CD4-positive, alpha-beta T cell treated with Interleukin-17A for 1 hour (primary cell): ENCODE measurements around the gene MS4A6E.
A peak's percentile ranks its signal among the peaks of the same experiment; 100 is the strongest.
"Not testable (repeated sequence)": the region's sequence is repeated elsewhere in the genome, so short reads cannot be mapped to it uniquely, and the experiment has no call there.

Source experiments
- DNase-seq: peaks from one replicate; pipeline ENCODE4 v3.0.0-alpha.2; 2020

Gene MS4A6E

DNA sequence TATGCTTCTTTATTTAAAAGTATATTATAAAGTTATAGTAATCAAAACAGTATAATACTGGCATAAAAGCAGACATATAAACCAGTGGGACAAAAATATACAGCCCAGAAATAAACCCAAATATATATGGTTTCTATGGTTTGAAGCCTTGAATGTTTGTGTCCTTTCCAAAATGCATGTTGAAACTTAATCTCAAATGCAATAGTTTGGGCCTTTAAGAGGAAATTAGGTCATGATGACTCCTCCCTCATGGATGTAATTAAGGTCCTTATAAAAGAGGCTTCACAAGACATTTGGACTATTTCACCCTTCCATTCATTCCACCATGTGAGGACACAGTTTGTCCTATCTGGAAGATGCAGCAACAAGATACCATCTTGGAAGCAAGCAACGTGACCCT lies at the start of gene MS4A6E:
Gene MS4A6E (plus strand): TSS at position 301 of the 400 bp plus-strand sequence. CDS start 7,641 bp downstream, outside the sequence.
- DNase-seq = no peak

DNA sequence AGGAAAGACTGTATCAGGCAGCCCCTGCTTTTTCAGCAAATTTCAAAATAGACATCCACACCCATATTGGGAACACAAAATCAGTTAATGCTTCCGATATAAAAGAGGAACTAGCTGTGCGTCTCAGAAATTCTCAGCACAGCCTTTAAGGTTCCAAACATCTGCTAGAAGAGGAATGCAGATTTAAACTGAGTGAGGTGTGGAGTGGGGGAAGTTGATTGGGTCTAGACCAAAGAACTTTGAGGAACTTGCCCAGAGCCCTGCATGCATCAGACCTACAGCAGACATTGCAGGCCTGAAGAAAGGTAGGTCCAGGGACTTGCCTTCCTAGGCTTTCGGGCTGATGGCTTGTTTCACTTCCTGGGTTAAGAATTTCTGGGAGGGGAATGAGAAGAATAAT lies 46.6 kb upstream of the MS4A6E start, which contains the start of gene MS4A4A:
Gene MS4A4A (plus strand): TSS at position 255 of the 400 bp plus-strand sequence. CDS start 10 bp downstream, at position 265.
- DNase-seq = peak; percentile 9

- no peak for DNase-seq
Observed at GRCh38 chr11:60281485-60281884, 45.6 kb upstream of the MS4A6E start.

- no peak for DNase-seq
Observed at GRCh38 chr11:60282286-60282685, 44.8 kb upstream of the MS4A6E start.

- not testable (repeated sequence) for DNase-seq
Observed at GRCh38 chr11:60285411-60286126, 41.5 kb upstream of the MS4A6E start.

DNA sequence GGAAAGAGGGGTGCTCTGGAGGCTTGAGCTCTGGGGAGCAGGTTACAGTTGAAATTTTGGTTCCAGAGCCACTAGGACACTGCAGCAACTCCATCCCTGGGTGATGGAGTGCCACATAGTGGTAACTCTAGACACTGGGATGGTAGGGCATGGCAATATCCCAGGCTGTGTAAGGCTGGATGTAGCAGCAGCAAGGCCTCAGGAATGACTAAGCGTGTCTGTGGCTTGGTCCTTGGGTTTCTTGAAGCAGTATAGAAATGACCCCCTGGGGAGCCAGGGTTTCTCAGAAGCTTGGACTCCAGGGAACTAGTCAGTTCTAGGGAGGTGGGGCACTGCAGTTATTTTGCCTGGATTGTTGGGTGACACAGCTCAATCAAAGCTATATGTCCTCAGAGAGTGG lies 38.5 kb upstream of the MS4A6E start:
- no peak for DNase-seq

DNA sequence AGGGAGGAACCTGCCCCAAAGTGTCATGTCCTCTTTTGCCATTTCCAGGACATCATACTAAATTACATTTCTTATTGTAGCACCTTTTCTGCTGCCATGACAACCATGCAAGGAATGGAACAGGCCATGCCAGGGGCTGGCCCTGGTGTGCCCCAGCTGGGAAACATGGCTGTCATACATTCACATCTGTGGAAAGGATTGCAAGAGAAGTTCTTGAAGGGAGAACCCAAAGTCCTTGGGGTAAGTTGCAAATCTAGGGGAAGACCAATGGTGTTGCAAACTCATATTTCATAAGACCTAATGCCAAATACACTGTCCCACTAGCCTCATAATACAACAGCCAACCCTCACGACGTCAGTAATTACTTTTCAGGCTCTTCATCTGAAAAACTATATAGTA lies 34.9 kb upstream of the MS4A6E start:
- no peak for DNase-seq

DNA sequence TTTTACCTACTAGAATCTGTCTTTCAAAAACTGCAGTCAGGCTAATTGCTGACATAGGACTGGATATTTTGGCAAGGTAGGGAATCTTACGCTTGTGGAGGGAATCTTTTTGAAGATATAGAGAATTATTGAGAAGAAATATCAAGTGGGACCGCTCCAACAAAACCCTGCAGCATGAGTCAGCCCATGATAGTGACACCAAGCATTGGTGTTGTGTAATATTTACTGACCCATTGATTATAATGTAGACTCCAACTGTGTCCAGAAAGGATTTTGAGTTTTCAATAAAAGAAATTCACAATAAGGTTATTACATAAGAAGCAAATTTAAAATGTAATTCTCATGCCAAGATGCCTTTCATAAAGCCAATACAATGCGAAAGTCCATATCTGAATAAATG lies 25.9 kb upstream of the MS4A6E start:
- no peak for DNase-seq

DNA sequence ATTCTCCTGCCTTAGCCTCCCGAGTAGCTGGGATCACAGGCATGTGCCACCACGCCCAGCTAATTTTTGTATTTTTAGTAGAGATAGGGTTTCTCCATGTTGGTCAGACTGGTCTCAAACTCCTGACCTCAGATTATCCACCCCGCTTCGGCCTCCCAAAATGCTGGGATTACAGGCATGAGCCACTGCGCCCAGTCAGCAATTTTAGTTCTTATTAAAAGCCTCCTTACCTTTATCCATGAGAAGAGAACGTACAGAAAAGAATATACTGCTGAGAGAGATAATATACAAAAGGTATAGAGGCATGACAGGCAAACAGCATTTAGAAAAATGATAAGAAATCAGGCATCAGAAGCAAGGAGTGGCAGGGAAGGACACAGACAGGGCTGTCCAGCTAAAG lies 25.2 kb upstream of the MS4A6E start:
- DNase-seq = not testable (repeated sequence)

- no peak for DNase-seq
Observed at GRCh38 chr11:60303661-60304060, 23.4 kb upstream of the MS4A6E start.

GRCh38 chr11:60305906-60306619 lies 21.0 kb upstream of the MS4A6E start:
- DNase-seq = no peak

DNA sequence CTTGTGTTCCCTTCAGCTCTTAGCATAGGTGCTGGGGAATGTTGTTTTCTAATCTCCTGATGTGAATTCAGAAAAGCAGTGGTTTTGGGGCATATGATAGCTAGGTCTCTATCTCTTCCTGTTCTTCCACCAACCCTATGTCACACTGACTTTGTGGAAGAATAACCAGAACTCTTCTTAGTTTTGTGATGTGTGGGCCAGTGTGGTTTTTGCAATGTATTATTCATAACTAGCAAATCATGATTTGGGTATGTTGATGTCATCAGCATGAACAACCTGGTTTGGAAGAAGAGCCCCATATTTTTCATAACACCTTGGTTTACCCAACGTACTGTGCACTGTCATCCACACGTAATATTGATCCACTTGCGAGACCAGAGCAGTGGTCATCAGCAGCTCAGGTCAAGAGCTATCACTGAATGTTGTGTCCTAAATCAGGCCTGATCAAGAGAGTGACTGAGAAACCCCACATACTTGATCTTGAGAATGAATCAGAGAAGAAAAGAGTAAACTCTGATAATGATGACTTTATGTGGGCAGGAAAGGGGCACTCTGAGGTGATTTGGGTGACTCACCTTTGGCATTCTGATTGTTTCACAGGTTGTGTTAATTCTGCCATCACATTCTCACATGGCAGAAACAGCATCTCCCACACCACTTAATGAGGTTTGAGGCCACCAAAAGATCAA lies 19.4 kb upstream of the MS4A6E start:
- no peak for DNase-seq

DNA sequence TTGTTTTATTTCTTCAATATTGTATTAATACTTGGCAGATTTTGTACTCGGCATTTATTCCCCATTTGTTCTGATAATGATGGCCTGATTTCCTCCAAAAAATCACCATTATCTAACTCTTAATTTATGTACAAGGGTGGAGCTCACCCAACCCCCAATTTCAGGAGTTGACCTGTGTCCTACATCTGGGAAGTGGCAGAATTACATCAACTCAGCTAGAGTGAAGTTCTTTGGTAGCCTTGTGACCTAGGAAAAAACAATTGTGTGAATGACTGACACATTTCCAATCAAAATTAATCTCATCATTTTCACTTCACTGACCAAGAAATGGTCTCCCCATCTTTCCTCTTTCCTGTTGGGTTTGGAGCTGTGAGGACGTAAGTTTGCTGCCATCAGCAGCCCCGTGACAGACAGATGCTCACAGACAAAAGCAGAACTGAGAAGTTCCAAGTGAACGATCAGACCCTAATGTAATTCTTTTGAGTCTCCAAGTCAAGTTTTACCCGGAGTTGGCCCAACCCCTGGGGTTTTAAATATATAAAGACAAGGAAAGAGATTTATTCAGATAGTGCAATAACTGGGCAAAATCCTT lies 16.6 kb upstream of the MS4A6E start:
- DNase-seq = no peak

DNA sequence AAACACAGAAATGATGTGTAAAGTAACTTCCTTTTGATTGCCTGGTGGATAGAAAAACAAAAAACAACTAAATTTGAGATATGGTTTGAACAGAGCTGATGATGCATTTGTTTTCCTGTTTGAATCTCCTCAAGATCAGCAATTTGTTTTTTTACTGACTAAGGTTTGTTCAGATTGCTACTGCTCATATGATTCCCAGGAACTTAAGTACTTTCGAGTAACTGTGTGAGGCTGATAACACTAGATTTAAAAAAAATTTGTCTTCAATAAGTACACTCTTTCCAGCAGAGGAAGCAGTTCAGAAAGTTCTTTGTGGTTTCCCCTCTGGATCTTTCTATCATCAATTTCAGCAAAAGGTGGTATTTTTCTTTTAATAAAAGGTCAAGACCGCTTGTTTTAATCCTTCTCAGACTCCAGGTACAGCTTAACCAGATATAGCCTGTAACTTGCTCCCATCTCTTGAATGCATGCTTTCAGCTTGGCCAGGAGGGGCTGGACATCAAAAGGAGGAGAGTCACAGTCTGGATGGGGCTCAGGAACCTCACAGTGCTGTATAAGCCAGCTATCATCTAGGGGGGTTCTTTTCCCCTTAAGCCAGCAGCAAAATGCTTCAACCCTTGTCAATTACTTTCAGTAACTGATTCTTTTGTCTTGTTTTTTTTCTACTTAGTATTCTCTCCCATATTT lies 12.3 kb upstream of the MS4A6E start:
- no peak for DNase-seq

GRCh38 chr11:60315871-60316270 lies 11.2 kb upstream of the MS4A6E start:
- no peak for DNase-seq

- no peak for DNase-seq
Observed at GRCh38 chr11:60316317-60316716, 10.7 kb upstream of the MS4A6E start.

DNA sequence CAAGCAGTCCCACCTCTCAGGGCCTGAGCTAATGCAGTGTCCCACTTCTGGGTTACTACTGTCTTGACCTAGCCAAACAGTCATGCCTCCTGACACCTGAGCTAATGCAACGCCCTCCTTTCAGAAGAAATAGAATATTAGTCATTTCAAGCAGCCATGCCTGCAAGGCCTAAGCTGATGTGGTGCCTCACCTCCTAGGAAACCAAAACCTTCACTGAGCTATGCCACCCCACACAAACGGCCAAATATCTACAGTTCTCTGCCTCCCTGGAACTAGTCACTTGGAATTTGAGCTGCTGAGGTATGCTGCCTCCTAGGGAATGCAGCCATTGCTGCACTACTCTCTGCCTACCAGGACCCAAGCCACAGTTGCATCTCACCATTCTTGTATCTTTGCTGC lies 8.3 kb upstream of the MS4A6E start:
- DNase-seq = no peak

- DNase-seq = no peak
Observed at GRCh38 chr11:60321051-60321450, 6.0 kb upstream of the MS4A6E start.

- no peak for DNase-seq
Observed at GRCh38 chr11:60328460-60328859, 1.4 kb downstream of the MS4A6E start.

DNA sequence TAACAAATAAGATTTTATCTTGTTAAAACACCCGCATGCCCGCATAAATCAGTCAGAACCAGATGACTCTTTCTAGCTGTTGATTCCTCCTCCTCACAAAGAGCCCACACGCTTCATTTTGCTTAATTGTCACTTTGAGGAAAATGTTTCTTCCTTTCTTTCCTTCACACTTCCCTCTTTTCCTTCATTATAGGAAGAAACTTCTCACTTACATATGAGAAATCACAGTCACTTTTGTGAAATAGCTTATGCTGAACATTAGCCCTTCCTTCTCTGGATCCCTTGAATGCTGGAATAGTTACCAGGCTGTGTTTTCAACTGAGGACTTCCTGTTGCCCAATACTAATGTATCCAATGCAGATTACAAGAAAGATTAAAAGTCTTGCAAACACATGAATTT lies 5.8 kb downstream of the MS4A6E start:
- DNase-seq = no peak

DNA sequence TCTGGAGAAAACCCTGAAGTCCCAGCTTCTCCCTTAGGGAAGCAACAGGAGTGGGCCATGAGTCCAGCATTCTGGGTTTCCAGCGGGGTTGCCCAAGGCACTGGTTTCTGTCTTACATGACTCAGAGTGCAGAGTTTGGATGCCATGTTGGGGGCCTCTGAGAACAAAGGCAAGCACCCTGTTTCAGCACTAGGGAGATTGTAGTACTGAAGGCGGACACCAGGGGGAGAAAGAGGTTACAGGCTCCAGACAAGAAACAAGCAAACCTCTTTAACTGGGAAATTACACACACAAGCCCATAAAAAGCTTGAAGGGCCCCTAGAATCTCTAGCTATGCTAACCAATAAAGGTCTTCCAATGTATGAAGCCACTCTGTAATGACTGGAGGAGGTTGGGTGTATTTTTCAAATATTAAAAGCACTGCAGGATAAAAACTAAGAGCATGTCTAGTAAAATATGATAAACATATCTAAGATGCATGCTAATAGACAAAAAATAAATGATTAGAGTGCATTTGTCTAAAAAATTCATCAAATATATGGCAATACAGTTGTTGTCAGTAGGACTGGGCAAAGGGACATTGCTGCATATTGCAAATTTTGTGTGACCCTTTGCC lies 7.1 kb downstream of the MS4A6E start:
- peak; percentile 64 for DNase-seq

DNA sequence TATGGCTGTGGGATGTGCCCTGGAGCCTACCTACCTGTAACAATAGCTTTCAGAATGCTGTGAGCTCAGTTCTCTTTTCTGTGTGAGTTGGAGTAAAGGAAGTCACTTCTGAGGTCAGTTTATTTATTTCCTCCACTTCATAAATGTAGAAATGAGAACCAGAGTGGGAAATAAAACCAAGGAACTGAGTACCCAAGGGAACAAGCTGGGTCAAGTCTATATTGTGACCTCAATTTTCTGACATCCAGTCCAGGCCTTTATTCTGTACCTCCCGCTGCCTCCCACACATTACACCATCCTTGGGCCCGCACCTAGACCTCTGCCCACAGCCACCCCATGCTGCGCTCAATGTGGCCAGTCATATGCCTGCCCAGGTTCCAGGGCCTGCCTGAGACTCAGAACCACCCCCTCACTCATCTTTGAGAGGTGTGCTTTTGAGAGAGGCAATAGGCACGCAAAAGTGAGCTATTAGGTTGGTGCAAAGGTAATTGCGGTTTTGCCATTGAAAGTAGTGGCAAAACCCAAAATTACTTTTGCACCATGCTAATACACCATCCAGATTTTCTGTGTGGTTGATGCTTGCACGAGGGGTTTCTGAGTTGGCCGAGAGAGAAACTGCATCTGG lies 9.8 kb downstream of the MS4A6E start:
- no peak for DNase-seq
